HepG2 (cell line): Measurements from ENCODE around the gene RAB33B. TPM values are rescaled to one million over a fixed set of nuclear protein-coding genes. Genes with fewer than 3 reads are reported as not detected.
A peak's percentile ranks its signal among the peaks of the same experiment; 100 is the strongest.

ENCODE experiments used
- FOXC1 ChIP-seq: sonication (generic); formaldehyde crosslinking; IDR thresholded peaks from 2 replicates; pipeline ENCODE4 v1.8.0; 2022; ENCODE audit warnings: mild to moderate bottlenecking, missing genetic modification reagents, borderline replicate concordance
- GMEB2 ChIP-seq: IDR thresholded peaks from 2 replicates; pipeline ENCODE4 v1.6.1; 2016; ENCODE audit warnings: missing biosample characterization, missing genetic modification reagents, low read depth
- HOXA5 ChIP-seq: sonication (generic); formaldehyde crosslinking; IDR thresholded peaks from 2 replicates; pipeline ENCODE4 v1.4.0; 2020; ENCODE audit warnings: missing genetic modification reagents
- JUN ChIP-seq: sonication (generic); formaldehyde crosslinking; IDR thresholded peaks from 2 replicates; pipeline ENCODE4 v1.4.0; 2020; ENCODE audit warnings: mild to moderate bottlenecking, missing genetic modification reagents
- KDM3A ChIP-seq: IDR thresholded peaks from 2 replicates; pipeline ENCODE4 v1.6.1; 2018; ENCODE audit warnings: low read depth, missing compliant biosample characterization
- KLF11 ChIP-seq: IDR thresholded peaks from 2 replicates; pipeline ENCODE4 v1.6.1; 2016; ENCODE audit warnings: missing compliant biosample characterization
- MEIS1 ChIP-seq: sonication (generic); formaldehyde crosslinking; IDR thresholded peaks from 2 replicates; pipeline ENCODE4 v1.9.0; 2021; ENCODE audit warnings: mild to moderate bottlenecking, missing genetic modification reagents, moderate library complexity, borderline replicate concordance
- MZF1 ChIP-seq: sonication (generic); formaldehyde crosslinking; IDR thresholded peaks from 2 replicates; pipeline ENCODE4 v1.8.1; 2023; ENCODE audit warnings: mild to moderate bottlenecking, missing genetic modification reagents, borderline replicate concordance
- RBAK ChIP-seq: sonication (generic); formaldehyde crosslinking; IDR thresholded peaks from 2 replicates; pipeline ENCODE4 v1.5.1; 2020; ENCODE audit warnings: mild to moderate bottlenecking, missing genetic modification reagents
- TFDP2 ChIP-seq: sonication (generic); formaldehyde crosslinking; IDR thresholded peaks from 2 replicates; pipeline ENCODE4 v1.4.0; 2020; ENCODE audit warnings: missing genetic modification reagents
- THAP8 ChIP-seq: sonication (generic); formaldehyde crosslinking; IDR thresholded peaks from 2 replicates; pipeline ENCODE4 v1.5.1; 2020; ENCODE audit warnings: missing genetic modification reagents, mild to moderate bottlenecking, borderline replicate concordance
- ZBTB33 ChIP-seq: sonication (generic); formaldehyde crosslinking; IDR thresholded peaks from 2 replicates; pipeline ENCODE4 v1.4.0; 2020; ENCODE audit warnings: missing genetic modification reagents
- ZBTB8A ChIP-seq: sonication (generic); formaldehyde crosslinking; IDR thresholded peaks from 2 replicates; pipeline ENCODE4 v1.4.0; 2020; ENCODE audit warnings: mild to moderate bottlenecking, low read depth, missing genetic modification reagents, borderline replicate concordance
- ZC3H13 ChIP-seq: sonication (generic); formaldehyde crosslinking; IDR thresholded peaks from 2 replicates; pipeline ENCODE4 v1.8.1; 2023; ENCODE audit warnings: mild to moderate bottlenecking, missing genetic modification reagents, moderate library complexity
- ZFP41 ChIP-seq: sonication (generic); formaldehyde crosslinking; IDR thresholded peaks from 2 replicates; pipeline ENCODE4 v1.4.0; 2020; ENCODE audit warnings: mild to moderate bottlenecking, missing genetic modification reagents, borderline replicate concordance
- ZNF317 ChIP-seq: sonication (generic); formaldehyde crosslinking; IDR thresholded peaks from 2 replicates; pipeline ENCODE4 v1.5.0; 2020; ENCODE audit warnings: mild to moderate bottlenecking, missing genetic modification reagents
- ZNF501 ChIP-seq: sonication (generic); formaldehyde crosslinking; IDR thresholded peaks from 2 replicates; pipeline ENCODE4 v1.5.1; 2020; ENCODE audit warnings: mild to moderate bottlenecking, moderate library complexity, missing genetic modification reagents
- ZNF777 ChIP-seq: sonication (generic); formaldehyde crosslinking; IDR thresholded peaks from 2 replicates; pipeline ENCODE4 v1.4.0; 2020; ENCODE audit warnings: missing genetic modification reagents
- ZNF841 ChIP-seq: sonication (generic); formaldehyde crosslinking; IDR thresholded peaks from 2 replicates; pipeline ENCODE4 v1.8.1; 2023; ENCODE audit warnings: missing genetic modification reagents, borderline replicate concordance
- ZNF891 ChIP-seq: sonication (generic); formaldehyde crosslinking; IDR thresholded peaks from 2 replicates; pipeline ENCODE4 v1.5.0; 2020; ENCODE audit warnings: mild to moderate bottlenecking, missing genetic modification reagents
- ZSCAN21 ChIP-seq: sonication (generic); formaldehyde crosslinking; IDR thresholded peaks from 2 replicates; pipeline ENCODE4 v1.8.0; 2022; ENCODE audit warnings: mild to moderate bottlenecking, missing genetic modification reagents, moderate library complexity, borderline replicate concordance
- polyA plus RNA-seq, 8 experiments: library from polyadenylated mRNA; depleted of rRNA in 3 of 8; stranded (reverse) in 7 of 8; unstranded in 1 of 8; fragments of >200 nt; fragmentation: Illumina TruSeq in 4 of 8; extraction: Trizol in 4 of 8; gene quantifications; 2 replicates each; pipeline versions ENCODE4 v1.2.1 to v1.2.3, GENCODE V29; 2011 to 2016; ENCODE audit warnings: low read depth in 4 of 8, missing spikeins in 1 of 8, mixed read lengths in 1 of 8; ENCODE audit not compliant: insufficient read depth in 1 of 8
- total RNA-seq, 5 experiments: library from RNA; depleted of rRNA; stranded (reverse); fragments of >200 nt; fragmentation: Illumina TruSeq; extraction: Trizol; gene quantifications; 2 replicates each; pipeline ENCODE4 v1.2.3, GENCODE V29; 2016; ENCODE audit warnings: low read depth in 1 of 5
- TF ChIP-seq, protein P1 (sequence below): sonication (generic); formaldehyde crosslinking; IDR thresholded peaks from 2 replicates; pipeline ENCODE4 v1.4.0; 2020; ENCODE audit warnings: missing genetic modification reagents, borderline replicate concordance

Gene RAB33B
- total and polyA plus RNA-seq, 2 of the 13 experiments (the other 11 are each of a cell fraction or from before 2014, with no cell fraction given), result 7.6 to 8.1 TPM

GRCh38 chr4:139453041-139453370 is 915 bp upstream of the RAB33B start (continued):
- TF ChIP-seq GMEB2 (CRISPR knock-in tag) (no peak), ZSCAN21 (CRISPR knock-in tag) (0 out of 2 replicates have a peak, but pooled peaks have one; percentile 14), ZNF841 (no peak), ZNF317 (CRISPR knock-in tag) (no peak; the same call in 1 of the 2 replicates), KLF11 (no peak), MEIS1 (no peak), ZNF777 (CRISPR knock-in tag) (no peak), MZF1 (CRISPR knock-in tag) (no peak), ZNF501 (CRISPR knock-in tag) (no peak), THAP8 (CRISPR knock-in tag) (no peak), ZBTB8A (CRISPR knock-in tag) (no peak), HOXA5 (CRISPR knock-in tag) (no peak), JUN (no peak), ZC3H13 (CRISPR knock-in tag) (no peak), FOXC1 (no peak), ZNF891 (CRISPR knock-in tag) (no peak), ZFP41 (CRISPR knock-in tag) (no peak), RBAK (CRISPR knock-in tag) (no peak), KDM3A (CRISPR knock-in tag) (no peak), TFDP2 (CRISPR knock-in tag) (no peak), ZBTB33 (no peak)
- TF ChIP-seq, protein P1, sequence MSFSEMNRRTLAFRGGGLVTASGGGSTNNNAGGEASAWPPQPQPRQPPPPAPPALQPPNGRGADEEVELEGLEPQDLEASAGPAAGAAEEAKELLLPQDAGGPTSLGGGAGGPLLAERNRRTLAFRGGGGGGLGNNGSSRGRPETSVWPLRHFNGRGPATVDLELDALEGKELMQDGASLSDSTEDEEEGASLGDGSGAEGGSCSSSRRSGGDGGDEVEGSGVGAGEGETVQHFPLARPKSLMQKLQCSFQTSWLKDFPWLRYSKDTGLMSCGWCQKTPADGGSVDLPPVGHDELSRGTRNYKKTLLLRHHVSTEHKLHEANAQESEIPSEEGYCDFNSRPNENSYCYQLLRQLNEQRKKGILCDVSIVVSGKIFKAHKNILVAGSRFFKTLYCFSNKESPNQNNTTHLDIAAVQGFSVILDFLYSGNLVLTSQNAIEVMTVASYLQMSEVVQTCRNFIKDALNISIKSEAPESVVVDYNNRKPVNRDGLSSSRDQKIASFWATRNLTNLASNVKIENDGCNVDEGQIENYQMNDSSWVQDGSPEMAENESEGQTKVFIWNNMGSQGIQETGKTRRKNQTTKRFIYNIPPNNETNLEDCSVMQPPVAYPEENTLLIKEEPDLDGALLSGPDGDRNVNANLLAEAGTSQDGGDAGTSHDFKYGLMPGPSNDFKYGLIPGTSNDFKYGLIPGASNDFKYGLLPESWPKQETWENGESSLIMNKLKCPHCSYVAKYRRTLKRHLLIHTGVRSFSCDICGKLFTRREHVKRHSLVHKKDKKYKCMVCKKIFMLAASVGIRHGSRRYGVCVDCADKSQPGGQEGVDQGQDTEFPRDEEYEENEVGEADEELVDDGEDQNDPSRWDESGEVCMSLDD (CRISPR knock-in tag), result no peak
